Naive thymus-derived CD8-positive, alpha-beta T cell (primary cell): Measurements from ENCODE around the gene PHC2. TPM values are rescaled to one million over a fixed set of nuclear protein-coding genes. Genes with fewer than 3 reads are reported as not detected.

Experiments
- ATAC-seq, 2 donors: fragments of 150-1000 bp; cut with Tn5 transposase in 1 of 2; sonication (Bioruptor Pico), chemical (Tn5 transposase) in 1 of 2; 1 replicate in 1 of 2; 2 replicates in 1 of 2; pipeline ENCODE4 v1.10.0; 2021; ENCODE audit warnings: mild to moderate bottlenecking in 2 of 2, moderate library complexity in 2 of 2
- POLR2A ChIA-PET: fragments of 350-600 bp; sonication (Branson Sonifier 250); formaldehyde crosslinking; loops from one replicate; lab custom pipeline; 2021; ENCODE audit warnings: antibody characterized with exemption; lab: Charles Lee
- DNase-seq, 10 donors: peaks; one replicate each; pipeline versions ENCODE4 v3.0.0 to v3.0.0-alpha.2; 2020 to 2022
- H3K27ac Mint-ChIP-seq, 10 donors: one replicate each; pipeline ENCODE4 v1.8.0; 2020 to 2022; ENCODE audit warnings: mild to moderate bottlenecking in 10 of 10, mixed read lengths in 10 of 10, moderate library complexity in 4 of 10, inconsistent platforms in 1 of 10
- H3K27me3 Mint-ChIP-seq, 5 donors: one replicate each; pipeline ENCODE4 v1.8.0; 2021 to 2022; ENCODE audit warnings: mixed read lengths in 5 of 5
- H3K36me3 Mint-ChIP-seq, 3 donors: one replicate each; pipeline ENCODE4 v1.8.0; 2020 to 2022; ENCODE audit warnings: mixed read lengths in 3 of 3, mild to moderate bottlenecking in 2 of 3, inconsistent platforms in 1 of 3
- H3K4me1 Mint-ChIP-seq, 4 donors: one replicate each; pipeline ENCODE4 v1.8.0; 2021 to 2022; ENCODE audit warnings: mixed read lengths in 4 of 4
- H3K4me3 Mint-ChIP-seq, 10 donors: one replicate each; pipeline ENCODE4 v1.8.0; 2020 to 2022; ENCODE audit warnings: mild to moderate bottlenecking in 10 of 10, mixed read lengths in 10 of 10, moderate library complexity in 6 of 10, inconsistent platforms in 1 of 10
- H3K9me3 Mint-ChIP-seq, 9 donors: one replicate each; pipeline ENCODE4 v1.8.0; 2020 to 2022; ENCODE audit warnings: mixed read lengths in 9 of 9, mild to moderate bottlenecking in 3 of 9, inconsistent platforms in 1 of 9, moderate library complexity in 1 of 9
- polyA plus RNA-seq, 3 donors: library from polyadenylated mRNA; unstranded; fragments of 300-500 nt; fragmentation: Illumina TruSeq; gene quantifications; one replicate each; pipeline ENCODE4 v1.2.3, GENCODE V29; 2021
- total RNA-seq, 8 experiments: library from RNA in 2 of 8; stranded (reverse) in 2 of 8; gene quantifications; one replicate each; pipeline ENCODE4 v1.2.3 and lab custom pipeline; 2021 to 2026

Gene PHC2
- total and polyA plus RNA-seq, 5 experiments from 2014 or later, result 11.8 to 38.4 (median 36.3) TPM

GRCh38 chr1:33466159-33466558 lies 35.3 kb upstream of the PHC2 start:
- POLR2A ChIA-PET, result no interaction called here
- DNase-seq, result no peak

DNA sequence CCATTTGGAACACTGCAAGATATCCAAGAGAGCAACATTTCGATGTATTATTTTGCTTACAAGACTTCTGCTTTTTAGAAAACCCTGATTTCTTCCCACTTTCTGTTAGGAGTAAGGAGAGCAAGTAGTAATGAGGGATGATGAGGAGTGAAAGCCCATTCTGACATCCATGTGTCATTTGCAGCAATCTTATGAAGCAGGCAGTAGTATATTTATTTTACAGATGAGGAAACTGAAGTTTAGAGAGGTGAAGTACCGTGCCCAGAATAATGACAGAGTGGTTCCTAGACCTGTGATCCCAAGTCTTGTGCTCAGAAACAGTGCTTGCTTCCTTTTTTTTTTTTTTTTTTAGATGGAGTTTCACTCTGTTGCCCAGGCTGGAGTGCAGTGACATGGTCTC lies 34.4 kb upstream of the PHC2 start:
- POLR2A ChIA-PET, result no interaction called here
- H3K9me3 Mint-ChIP-seq, result no peaks in the 10 kb centered on the region
- no peak overlapping the region for H3K4me3 Mint-ChIP-seq
- peaks cover 0 to 6% (median 0%) of the 10 kb centered on the region in 5 donors for H3K27me3 Mint-ChIP-seq
- peaks cover 0 to 26% (median 4%) of the 10 kb centered on the region in 4 donors for H3K4me1 Mint-ChIP-seq
- H3K36me3 Mint-ChIP-seq, result no peaks in the 10 kb centered on the region
- no peak for ATAC-seq
- no peak for DNase-seq
- no peak overlapping the region for H3K27ac Mint-ChIP-seq

More at GRCh38 chr1:33466159-33466558, 35.3 kb upstream of the PHC2 start:
- Mint-ChIP-seq H3K27ac (peak overlapping the region in 2 of 10 donors; percentile 8 to 10), H3K4me1 (peaks cover 5 to 24% (median 10%) of the 10 kb centered on the region in 4 donors), H3K36me3 (no peaks in the 10 kb centered on the region), H3K9me3 (no peaks in the 10 kb centered on the region), H3K27me3 (peaks cover 0 to 6% (median 0%) of the 10 kb centered on the region in 5 donors), H3K4me3 (no peak overlapping the region)
- ATAC-seq, result no peak

GRCh38 chr1:33464552-33464951 lies 33.7 kb upstream of the PHC2 start:
- no peaks in the 10 kb centered on the region for H3K9me3 Mint-ChIP-seq
- peaks cover 0 to 33% (median under 1%) of the 10 kb centered on the region in 4 donors for H3K4me1 Mint-ChIP-seq
- H3K27ac Mint-ChIP-seq, result peak overlapping the region in 1 of 10 donors; percentile 34
- no peak overlapping the region for H3K4me3 Mint-ChIP-seq
- no peaks in the 10 kb centered on the region for H3K36me3 Mint-ChIP-seq
- H3K27me3 Mint-ChIP-seq, result peaks cover 0 to 10% (median 3%) of the 10 kb centered on the region in 5 donors
- POLR2A ChIA-PET, result no interaction called here
- ATAC-seq, result no peak
- DNase-seq, result no peak

DNA sequence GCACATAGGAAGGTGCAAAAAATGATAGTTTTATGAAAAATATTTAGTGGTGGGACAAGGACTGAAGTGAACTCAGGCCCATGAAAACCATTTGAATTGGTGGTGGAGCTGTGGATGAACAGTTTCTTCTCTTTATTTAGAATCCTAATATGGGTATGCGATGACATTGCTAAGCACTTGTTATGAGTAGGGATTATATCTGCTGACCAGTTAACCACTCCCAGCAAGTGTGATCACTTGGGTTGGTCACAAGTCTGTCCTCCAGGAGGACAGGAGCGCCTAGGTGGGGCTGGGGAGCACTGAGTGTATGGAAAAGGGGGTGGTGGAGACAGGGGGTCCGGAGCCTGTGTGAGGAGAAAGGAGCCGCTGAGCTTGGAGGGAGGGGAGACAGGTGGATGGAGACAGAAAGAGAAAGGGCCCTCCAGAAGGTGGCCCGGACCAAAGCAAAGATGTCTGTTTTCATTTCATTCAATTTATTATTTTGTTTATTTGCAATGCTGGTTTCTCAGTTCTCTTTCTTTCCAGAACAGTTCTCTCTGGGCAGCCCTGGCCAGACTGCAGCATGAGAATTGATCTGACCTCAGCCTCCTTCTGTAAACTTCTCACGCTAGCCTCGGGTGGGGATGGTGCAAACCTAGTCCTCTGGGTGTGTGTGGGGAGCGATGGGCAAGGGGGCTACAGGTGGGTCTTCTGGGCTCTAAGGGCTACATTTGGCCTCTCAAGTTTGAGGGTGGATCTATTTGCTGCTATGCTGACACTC lies 31.7 kb upstream of the PHC2 start:
- Mint-ChIP-seq H3K27ac (no peak overlapping the region), H3K4me3 (no peak overlapping the region), H3K4me1 (peaks cover 0 to 38% (median 0%) of the 10 kb centered on the region in 4 donors), H3K36me3 (no peaks in the 10 kb centered on the region), H3K27me3 (peaks cover 0 to 15% (median 6%) of the 10 kb centered on the region in 5 donors), H3K9me3 (no peaks in the 10 kb centered on the region)
- ATAC-seq (no peak), DNase-seq (no peak)
- POLR2A ChIA-PET, result no interaction called here

DNA sequence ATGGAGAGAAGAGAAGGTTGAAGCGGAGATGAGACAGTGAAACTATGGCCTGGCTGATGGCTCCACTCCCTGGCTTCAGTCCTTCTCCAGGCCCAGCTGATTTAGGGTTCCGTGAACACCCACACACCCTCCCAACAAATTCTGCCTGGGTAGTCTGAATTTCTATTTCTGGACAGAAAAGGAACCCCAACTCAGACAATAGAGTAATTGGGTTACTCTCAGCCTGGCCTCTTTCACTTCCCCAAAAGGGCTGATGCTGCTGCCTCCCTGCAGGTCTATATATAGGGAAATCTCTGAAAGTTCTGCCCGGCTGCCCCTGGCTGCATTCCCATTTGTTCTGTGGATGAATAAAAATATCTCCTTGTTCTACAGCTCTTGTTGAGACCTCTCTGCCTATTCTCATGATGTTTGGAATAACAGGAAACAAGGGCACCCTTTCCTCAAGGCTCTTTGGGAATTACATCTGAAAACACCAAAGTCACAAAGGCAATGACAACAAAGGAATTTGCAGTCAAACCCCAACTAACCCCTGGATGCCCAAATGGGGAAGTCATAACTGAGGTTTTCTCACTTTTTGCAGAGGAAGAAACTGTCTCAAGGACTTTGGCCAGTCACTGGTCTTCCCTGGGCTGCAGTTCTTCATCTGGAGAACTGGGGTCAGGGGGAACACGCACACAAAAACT lies 30.2 kb upstream of the PHC2 start:
- POLR2A ChIA-PET, result no interaction called here
- H3K27ac Mint-ChIP-seq, result peak overlapping the region in 2 of 10 donors; percentile 7 to 58
- peak overlapping the region in 2 of 10 donors; percentile 5 to 36 for H3K4me3 Mint-ChIP-seq
- DNase-seq, result peak in 1 of 10 donors; percentile 11
- no peaks in the 10 kb centered on the region for H3K36me3 Mint-ChIP-seq
- H3K27me3 Mint-ChIP-seq, result peaks cover 0 to 12% (median 9%) of the 10 kb centered on the region in 5 donors
- peaks cover 0 to 38% (median 0%) of the 10 kb centered on the region in 4 donors for H3K4me1 Mint-ChIP-seq
- no peak for ATAC-seq
- H3K9me3 Mint-ChIP-seq, result no peaks in the 10 kb centered on the region

GRCh38 chr1:33460144-33460543 lies 29.2 kb upstream of the PHC2 start:
- no peak for DNase-seq
- POLR2A ChIA-PET, result no interaction called here
- no peaks in the 10 kb centered on the region for H3K9me3 Mint-ChIP-seq
- H3K36me3 Mint-ChIP-seq, result no peaks in the 10 kb centered on the region
- peaks cover 3 to 43% (median 5%) of the 10 kb centered on the region in 4 donors for H3K4me1 Mint-ChIP-seq
- H3K27ac Mint-ChIP-seq, result no peak overlapping the region
- no peak overlapping the region for H3K4me3 Mint-ChIP-seq
- peaks cover 0 to 10% (median 9%) of the 10 kb centered on the region in 5 donors for H3K27me3 Mint-ChIP-seq
- no peak for ATAC-seq

DNA sequence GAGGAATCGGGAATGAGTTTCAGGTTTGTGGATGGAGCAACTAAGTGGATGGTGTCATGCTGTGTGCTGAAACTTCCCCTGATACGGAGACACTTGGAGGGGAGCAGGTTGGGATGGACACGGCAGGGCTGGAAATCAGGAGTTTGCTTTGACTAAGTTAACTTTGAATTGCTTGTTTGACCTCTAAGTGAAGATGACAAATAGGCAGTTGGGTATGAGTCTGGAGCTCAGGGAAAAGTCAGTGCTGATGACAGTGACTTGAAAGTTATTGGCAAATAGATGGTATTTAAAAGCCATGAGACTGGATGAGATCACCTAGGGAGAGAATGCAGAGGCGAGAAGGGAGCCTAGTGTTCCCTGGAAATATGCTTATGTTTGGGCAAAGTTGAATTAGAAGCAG lies 28.8 kb upstream of the PHC2 start:
- Mint-ChIP-seq H3K4me1 (peaks cover 3 to 43% (median 5%) of the 10 kb centered on the region in 4 donors), H3K4me3 (no peak overlapping the region), H3K36me3 (no peaks in the 10 kb centered on the region), H3K9me3 (no peaks in the 10 kb centered on the region), H3K27me3 (peaks cover 0 to 10% (median 9%) of the 10 kb centered on the region in 5 donors), H3K27ac (peak overlapping the region in 1 of 10 donors; percentile 57)
- POLR2A ChIA-PET, result no interaction called here
- ATAC-seq (no peak), DNase-seq (no peak)

- POLR2A ChIA-PET, result no interaction called here
- H3K4me1 Mint-ChIP-seq, result peaks cover 3 to 31% (median 5%) of the 10 kb centered on the region in 4 donors
These were observed 25.6 kb upstream of the PHC2 start for GRCh38 chr1:33456502-33456886.

GRCh38 chr1:33455539-33456501 lies 24.9 kb upstream of the PHC2 start:
- peak; percentile 79 to 94 for ATAC-seq
- Mint-ChIP-seq H3K4me1 (peaks cover 3 to 24% (median 5%) of the 10 kb centered on the region in 4 donors), H3K36me3 (no peaks in the 10 kb centered on the region), H3K9me3 (no peaks in the 10 kb centered on the region), H3K27ac (peak overlapping the region in 1 of 10 donors; percentile 66), H3K4me3 (peak overlapping the region in 1 of 10 donors; percentile 11), H3K27me3 (peaks cover 1 to 12% (median 9%) of the 10 kb centered on the region in 5 donors)
- POLR2A ChIA-PET, result no interaction called here
- DNase-seq, result peak in 8 of 10 donors; percentile 9 to 69 (median 32)

More at GRCh38 chr1:33456502-33456886, 25.6 kb upstream of the PHC2 start:
- Mint-ChIP-seq H3K4me3 (no peak overlapping the region), H3K27me3 (peaks cover 0 to 12% (median 9%) of the 10 kb centered on the region in 5 donors), H3K36me3 (no peaks in the 10 kb centered on the region), H3K27ac (no peak overlapping the region), H3K9me3 (no peaks in the 10 kb centered on the region)
- ATAC-seq (no peak), DNase-seq (no peak)

- no peak for ATAC-seq
- Mint-ChIP-seq H3K4me3 (no peak overlapping the region), H3K27me3 (peaks cover 4 to 12% (median 10%) of the 10 kb centered on the region in 5 donors), H3K27ac (peak overlapping the region in 1 of 10 donors; percentile 6), H3K9me3 (no peaks in the 10 kb centered on the region), H3K4me1 (peaks cover 3 to 13% (median 5%) of the 10 kb centered on the region in 4 donors), H3K36me3 (no peaks in the 10 kb centered on the region)
- POLR2A ChIA-PET, result interaction anchor here (0.6 kb wide), 1 partner anchor 15 kb away, joined by 3 read pairs; no protein-coding TSS in a partner anchor
- no peak for DNase-seq
These were observed 23.9 kb upstream of the PHC2 start for GRCh38 chr1:33454646-33455282.

GRCh38 chr1:33446590-33446989 lies 15.7 kb upstream of the PHC2 start:
- no peak overlapping the region for H3K4me3 Mint-ChIP-seq
- H3K27ac Mint-ChIP-seq, result peak overlapping the region in 1 of 10 donors; percentile 15
- H3K4me1 Mint-ChIP-seq, result peaks cover 0 to 6% (median 0%) of the 10 kb centered on the region in 4 donors
- DNase-seq (no peak), ATAC-seq (no peak)
- POLR2A ChIA-PET, result no interaction called here
- H3K36me3 Mint-ChIP-seq, result no peaks in the 10 kb centered on the region
- no peaks in the 10 kb centered on the region for H3K9me3 Mint-ChIP-seq
- peaks cover 10 to 43% (median 30%) of the 10 kb centered on the region in 5 donors for H3K27me3 Mint-ChIP-seq

DNA sequence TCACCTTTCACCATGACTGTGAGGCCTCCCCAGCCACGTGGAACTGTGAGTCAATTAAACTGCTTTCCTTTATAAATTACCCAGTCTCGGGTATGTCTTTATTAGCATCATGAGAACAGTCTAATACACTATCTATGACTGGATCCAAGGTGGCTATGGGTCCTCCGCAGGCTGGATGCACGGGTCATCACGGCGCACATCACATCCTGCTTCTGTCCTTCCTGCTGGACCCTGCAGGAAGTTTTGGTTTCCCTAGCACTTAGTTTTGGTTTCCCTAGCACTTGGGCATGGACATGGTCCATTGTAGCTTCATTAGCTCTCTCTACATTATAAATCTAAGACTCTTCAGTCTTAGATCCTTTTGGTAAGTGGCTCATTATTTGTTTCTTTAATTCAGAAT lies 14.2 kb upstream of the PHC2 start:
- no peak overlapping the region for H3K4me3 Mint-ChIP-seq
- H3K4me1 Mint-ChIP-seq, result peaks cover 0 to 8% (median 0%) of the 10 kb centered on the region in 4 donors
- ATAC-seq (no peak), DNase-seq (no peak)
- POLR2A ChIA-PET, result no interaction called here
- H3K27ac Mint-ChIP-seq, result no peak overlapping the region
- no peaks in the 10 kb centered on the region for H3K36me3 Mint-ChIP-seq
- H3K27me3 Mint-ChIP-seq, result peaks cover 12 to 57% (median 39%) of the 10 kb centered on the region in 5 donors
- no peaks in the 10 kb centered on the region for H3K9me3 Mint-ChIP-seq
